ENCODE data around the gene ANKRD52. TPM values are rescaled to one million over a fixed set of nuclear protein-coding genes. Genes with fewer than 3 reads are reported as not detected.
A peak's percentile ranks its signal among the peaks of the same experiment; 100 is the strongest.

The ANKRD52 gene
- total RNA-seq, 1 experiment from 2014 or later = 46.3 TPM

GRCh38 chr12:56224102-56224701 is 34.0 kb downstream of the ANKRD52 start, which contains the start of gene NABP2:
Gene NABP2 (plus strand): TSS chr12:56224342. CDS start chr12:56224857, 515 bp downstream.
- ChIA-PET CTCF (interaction anchor here (2.6 kb wide), 1 partner anchor 32 kb away, joined by 20 read pairs; no protein-coding TSS in a partner anchor), POLR2A (interaction anchor here (0.8 to 3.4 kb wide), 2 partner anchors 33 to 42 kb away, joined by 3 to 28 read pairs; partner anchors contain the start of gene ANKRD52)
- peak within 1 kb of the TSS; percentile 88 for H3K27ac Mint-ChIP-seq (ENCODE audit: low read depth, unreplicated experiment)
- peak within 1 kb of the TSS; percentile 82 for H3K4me3 Mint-ChIP-seq (ENCODE audit: unreplicated experiment)
- intact Hi-C loops (cut with micrococcal nuclease) = loop anchor here (1.0 to 10.0 kb wide), 4 partner anchors 31 to 489 kb away; no protein-coding TSS in a partner anchor
- DNase-seq (ENCODE audit: unreplicated experiment) = peak; percentile 98
- TSS peak; percentile 8 for BruUV-seq (replicated peaks)
- H3K36me3 Mint-ChIP-seq (ENCODE audit: insufficient read depth, unreplicated experiment) = peaks cover 16% of the 10 kb centered on the region
- H3K4me1 Mint-ChIP-seq (ENCODE audit: insufficient read depth, unreplicated experiment) = peaks cover 24% of the 10 kb centered on the region
- H3K27me3 Mint-ChIP-seq (ENCODE audit: insufficient read depth, unreplicated experiment) = no peaks in the 10 kb centered on the region
- TF ChIP-seq, protein P1, sequence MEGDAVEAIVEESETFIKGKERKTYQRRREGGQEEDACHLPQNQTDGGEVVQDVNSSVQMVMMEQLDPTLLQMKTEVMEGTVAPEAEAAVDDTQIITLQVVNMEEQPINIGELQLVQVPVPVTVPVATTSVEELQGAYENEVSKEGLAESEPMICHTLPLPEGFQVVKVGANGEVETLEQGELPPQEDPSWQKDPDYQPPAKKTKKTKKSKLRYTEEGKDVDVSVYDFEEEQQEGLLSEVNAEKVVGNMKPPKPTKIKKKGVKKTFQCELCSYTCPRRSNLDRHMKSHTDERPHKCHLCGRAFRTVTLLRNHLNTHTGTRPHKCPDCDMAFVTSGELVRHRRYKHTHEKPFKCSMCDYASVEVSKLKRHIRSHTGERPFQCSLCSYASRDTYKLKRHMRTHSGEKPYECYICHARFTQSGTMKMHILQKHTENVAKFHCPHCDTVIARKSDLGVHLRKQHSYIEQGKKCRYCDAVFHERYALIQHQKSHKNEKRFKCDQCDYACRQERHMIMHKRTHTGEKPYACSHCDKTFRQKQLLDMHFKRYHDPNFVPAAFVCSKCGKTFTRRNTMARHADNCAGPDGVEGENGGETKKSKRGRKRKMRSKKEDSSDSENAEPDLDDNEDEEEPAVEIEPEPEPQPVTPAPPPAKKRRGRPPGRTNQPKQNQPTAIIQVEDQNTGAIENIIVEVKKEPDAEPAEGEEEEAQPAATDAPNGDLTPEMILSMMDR (IDR thresholded peaks at IDR 0.05; ENCODE audit: unreplicated experiment) = peak; percentile 78
- no peaks in the 10 kb centered on the region for H3K9me3 Mint-ChIP-seq (ENCODE audit: unreplicated experiment)

DNA sequence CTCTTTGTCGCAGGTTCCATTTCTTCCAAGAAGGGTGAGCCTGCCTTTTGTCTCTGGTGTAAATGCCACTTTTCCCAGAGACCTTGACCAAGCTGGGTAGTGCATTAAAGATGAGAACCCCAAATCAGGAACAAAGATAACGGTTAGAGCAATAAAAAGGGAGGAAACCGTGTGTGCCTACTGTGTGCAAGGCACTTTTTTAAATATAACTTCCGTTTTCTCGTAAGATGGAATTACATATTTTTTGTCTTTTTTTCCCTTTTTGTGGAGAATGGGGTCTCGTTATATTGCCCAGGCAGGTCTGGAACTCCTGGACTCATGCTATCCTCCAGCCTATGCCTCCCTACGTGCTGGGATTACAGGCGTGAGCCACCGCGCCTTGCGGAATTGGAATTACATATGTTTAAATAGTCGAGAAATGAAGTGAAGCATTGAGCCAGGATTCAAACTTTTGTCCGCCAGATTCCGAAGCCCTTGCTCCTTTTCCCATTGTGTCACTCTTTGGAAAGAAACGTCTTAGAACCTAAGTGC is 34.5 kb downstream of the ANKRD52 start:
- Mint-ChIP-seq H3K36me3 (ENCODE audit: insufficient read depth, unreplicated experiment) (peaks cover 15% of the 10 kb centered on the region), H3K27me3 (ENCODE audit: insufficient read depth, unreplicated experiment) (no peaks in the 10 kb centered on the region), H3K9me3 (ENCODE audit: unreplicated experiment) (no peaks in the 10 kb centered on the region), H3K4me1 (ENCODE audit: insufficient read depth, unreplicated experiment) (peaks cover 24% of the 10 kb centered on the region), H3K4me3 (ENCODE audit: unreplicated experiment) (peak overlapping the region; percentile 82), H3K27ac (ENCODE audit: low read depth, unreplicated experiment) (peak overlapping the region; percentile 88)
- BruUV-seq (replicated peaks) = no TSS peak
- POLR2A ChIA-PET = interaction anchor here (0.6 to 4.0 kb wide), 5 partner anchors 9 to 43 kb away, joined by 3 to 108 read pairs (median 3); partner anchors contain the start of genes ANKRD52 and SMARCC2
- CTCF ChIA-PET = interaction anchor here (0.7 to 2.9 kb wide), 8 partner anchors 17 to 485 kb away, joined by 4 to 36 read pairs (median 12); partner anchors contain the start of genes ANKRD52 and ZC3H10
- no peak for DNase-seq (ENCODE audit: unreplicated experiment)
- TF ChIP-seq, protein P1 (IDR thresholded peaks at IDR 0.05; ENCODE audit: unreplicated experiment) = no peak
- intact Hi-C loops (cut with micrococcal nuclease) = loop anchor here (1.0 to 10.0 kb wide), 4 partner anchors 30 to 489 kb away; no protein-coding TSS in a partner anchor

DNA sequence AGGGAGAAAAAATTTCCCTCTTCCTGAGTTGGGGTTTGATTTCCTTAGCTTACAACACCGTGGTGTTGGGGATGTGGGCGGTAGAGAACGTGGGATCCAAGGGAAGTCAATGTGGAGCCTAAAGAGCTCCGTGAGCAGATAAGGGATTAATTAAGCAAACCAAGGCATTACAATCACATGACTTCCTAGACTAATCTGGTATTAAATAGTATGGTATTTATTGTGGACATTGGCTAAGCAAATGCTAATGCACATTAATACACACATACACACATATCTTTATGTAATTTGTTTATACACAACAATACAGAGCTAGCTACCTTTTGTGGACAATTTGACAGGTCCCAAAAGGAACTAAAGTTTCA is 35.7 kb downstream of the ANKRD52 start:
- H3K9me3 Mint-ChIP-seq (ENCODE audit: unreplicated experiment) = no peaks in the 10 kb centered on the region
- peak overlapping the region; percentile 99 for H3K4me3 Mint-ChIP-seq (ENCODE audit: unreplicated experiment)
- POLR2A ChIA-PET = interaction anchor here (0.8 to 4.0 kb wide), 38 partner anchors 8 to 503 kb away, joined by 3 to 108 read pairs (median 8); partner anchors contain the start of genes ANKRD52, CNPY2, ESYT1 and GLS2
- CTCF ChIA-PET = interaction anchor here (0.6 to 2.9 kb wide), 21 partner anchors 11 to 1920 kb away, joined by 3 to 36 read pairs (median 6); partner anchors contain the start of genes ANKRD52, SMARCC2 and ZC3H10
- DNase-seq (ENCODE audit: unreplicated experiment) = no peak
- peak overlapping the region; percentile 97 for H3K27ac Mint-ChIP-seq (ENCODE audit: low read depth, unreplicated experiment)
- H3K27me3 Mint-ChIP-seq (ENCODE audit: insufficient read depth, unreplicated experiment) = no peaks in the 10 kb centered on the region
- no TSS peak for BruUV-seq (replicated peaks)
- H3K36me3 Mint-ChIP-seq (ENCODE audit: insufficient read depth, unreplicated experiment) = peaks cover 8% of the 10 kb centered on the region
- intact Hi-C loops (cut with micrococcal nuclease) = loop anchor here (10.0 kb wide), 1 partner anchor 488 kb away; no protein-coding TSS in a partner anchor
- TF ChIP-seq, protein P1 (IDR thresholded peaks at IDR 0.05; ENCODE audit: unreplicated experiment) = no peak
- peaks cover 24% of the 10 kb centered on the region for H3K4me1 Mint-ChIP-seq (ENCODE audit: insufficient read depth, unreplicated experiment)

All from MCF 10A (cell line).